B cell (primary cell): ENCODE measurements around the gene SHISA7. TPM values are rescaled to one million over a fixed set of nuclear protein-coding genes. Genes with fewer than 3 reads are reported as not detected.
"Not testable (repeated sequence)": the region's sequence is repeated elsewhere in the genome, so short reads cannot be mapped to it uniquely, and the experiment has no call there.

Experiments used
- ATAC-seq: fragments of 200-7000 bp; cut with Tn5 transposase; one replicate; pipeline ENCODE4 v1.10.0; 2021; ENCODE audit warnings: low read depth, mild to moderate bottlenecking, moderate number of reproducible peaks, moderate library complexity
- CTCF ChIA-PET: fragments of 350-600 bp; sonication (Branson Sonifier 250); formaldehyde crosslinking; loops from one replicate; lab custom pipeline; 2021; ENCODE audit warnings: antibody characterized with exemption, inconsistent platforms; lab: Charles Lee
- POLR2A ChIA-PET: fragments of 350-600 bp; sonication (Branson Sonifier 250); formaldehyde crosslinking; loops from one replicate; lab custom pipeline; 2021; ENCODE audit warnings: antibody characterized with exemption; lab: Charles Lee
- DNase-seq: peaks from one replicate; pipeline ENCODE4 v3.0.0; 2013
- H2AFZ ChIP-seq: 2 replicates; pipeline ENCODE4 v1.6.1; 2012; ENCODE audit warnings: mild to moderate bottlenecking, low read depth, low read length; ENCODE audit not compliant: insufficient read depth, poor library complexity, severe bottlenecking
- H3K27ac ChIP-seq, 2 donors: 1 replicate in 1 of 2; 2 replicates in 1 of 2; pipeline ENCODE4 v1.5.1; 2012 to 2013; ENCODE audit warnings: low read length in 2 of 2, mild to moderate bottlenecking in 2 of 2, moderate library complexity in 1 of 2
- H3K27me3 ChIP-seq, 4 experiments: fragments of 200-600 bp in 1 of 4; sonication (generic) in 1 of 4; replicated peaks in 1 of 4; 1 replicate in 2 of 4; 2 replicates in 2 of 4; pipeline versions ENCODE4 v1.6.1 to v1.7.0; 2013 to 2016; ENCODE audit warnings: low read length in 3 of 4, mild to moderate bottlenecking in 2 of 4, mixed read lengths in 1 of 4, moderate library complexity in 1 of 4; ENCODE audit not compliant: insufficient read depth in 4 of 4, control insufficient read depth in 3 of 4; ENCODE audit errors: control extremely low read depth in 1 of 4
- H3K36me3 ChIP-seq, 2 experiments: replicated peaks in 1 of 2; 1 replicate in 1 of 2; 2 replicates in 1 of 2; pipeline versions ENCODE4 v1.6.1 to v1.7.1; 2013; ENCODE audit warnings: low read length in 1 of 2; ENCODE audit not compliant: insufficient read depth in 2 of 2, control insufficient read depth in 1 of 2; ENCODE audit errors: control extremely low read depth in 1 of 2, extremely low read depth in 1 of 2
- H3K4me1 ChIP-seq, 2 donors: fragments of 200-600 bp in 1 of 2; sonication (generic) in 1 of 2; 1 replicate in 1 of 2; 2 replicates in 1 of 2; pipeline versions ENCODE4 v1.5.1 to v1.6.1; 2013 to 2017; ENCODE audit warnings: low read length in 2 of 2; ENCODE audit not compliant: control insufficient read depth in 2 of 2, insufficient read depth in 2 of 2
- H3K4me2 ChIP-seq: replicated peaks from 2 replicates; pipeline ENCODE3; 2012; ENCODE audit warnings: mild to moderate bottlenecking, low read depth, low read length; ENCODE audit not compliant: poor library complexity, severe bottlenecking
- H3K4me3 ChIP-seq, 5 experiments: fragments of 200-600 bp in 1 of 5; sonication (generic) in 1 of 5; 1 replicate in 3 of 5; 2 replicates in 2 of 5; pipeline versions ENCODE4 v1.5.1 to v1.7.0; 2011 to 2016; ENCODE audit warnings: low read length in 4 of 5, mild to moderate bottlenecking in 4 of 5, low read depth in 2 of 5, control low read depth in 1 of 5, moderate library complexity in 1 of 5; ENCODE audit not compliant: insufficient read depth in 1 of 5; ENCODE audit errors: control extremely low read depth in 1 of 5, extremely low read depth in 1 of 5
- H3K79me2 ChIP-seq: fragments of 200-600 bp; sonication (generic); one replicate; pipeline ENCODE4 v1.6.0; 2016; ENCODE audit warnings: low read length; ENCODE audit not compliant: control insufficient read depth, insufficient read depth
- H3K9ac ChIP-seq: fragments of 200-600 bp; sonication (generic); 2 replicates; pipeline ENCODE4 v1.6.1; 2017; ENCODE audit warnings: mild to moderate bottlenecking, low read length, moderate library complexity
- H3K9me3 ChIP-seq, 3 donors: one replicate each; pipeline versions ENCODE4 v1.6.1 to v1.7.1; 2013; ENCODE audit warnings: low read length in 2 of 3; ENCODE audit not compliant: control insufficient read depth in 2 of 3, insufficient read depth in 1 of 3; ENCODE audit errors: control extremely low read depth in 1 of 3
- H4K20me1 ChIP-seq: 2 replicates; pipeline ENCODE4 v1.6.0; 2012; ENCODE audit warnings: mild to moderate bottlenecking, low read length; ENCODE audit not compliant: insufficient read depth, control insufficient read depth, poor library complexity, severe bottlenecking
- H3K27ac Mint-ChIP-seq: one replicate; pipeline ENCODE4 v1.8.0; 2021; ENCODE audit warnings: mixed read lengths
- H3K27me3 Mint-ChIP-seq: one replicate; pipeline ENCODE4 v1.8.0; 2021; ENCODE audit warnings: mixed read lengths
- H3K4me1 Mint-ChIP-seq: one replicate; pipeline ENCODE4 v1.8.0; 2021; ENCODE audit warnings: mixed read lengths
- H3K4me3 Mint-ChIP-seq: one replicate; pipeline ENCODE4 v1.8.0; 2021; ENCODE audit warnings: mixed read lengths
- H3K9me3 Mint-ChIP-seq: one replicate; pipeline ENCODE4 v1.8.0; 2022; ENCODE audit warnings: mixed read lengths; ENCODE audit not compliant: insufficient read depth
- CTCF ChIP-seq: fragments of 200-600 bp; IDR thresholded peaks from one replicate; pipeline ENCODE4 v1.8.0; 2022; ENCODE audit warnings: antibody characterized with exemption, mild to moderate bottlenecking
- EZH2 ChIP-seq: IDR thresholded peaks from 2 replicates; pipeline ENCODE4 v1.6.1; 2012; ENCODE audit warnings: borderline replicate concordance, low read depth, mild to moderate bottlenecking, moderate library complexity, low read length; ENCODE audit not compliant: insufficient read depth, poor library complexity, severe bottlenecking
- WGBS: methylation state at CpG from one replicate; pipeline ENCODE4 v1.1.5; 2013; ENCODE audit warnings: missing lambda C conversion rate; ENCODE audit not compliant: insufficient coverage; 5-methylcytosine and 5-hydroxymethylcytosine counted together
- intact Hi-C: fragments of 100-400 bp; cut with micrococcal nuclease; formaldehyde crosslinking; loops from one replicate; pipeline ENCODE4 v1.10.0; 2022
- polyA plus RNA-seq: library from polyadenylated mRNA; depleted of rRNA; stranded (reverse); fragments of >200 nt; gene quantifications from 2 replicates; pipeline ENCODE4 v1.2.3, GENCODE V29; 2012
- total RNA-seq, 2 donors: library from RNA; stranded (reverse); fragments of 120-200 nt in 1 of 2; gene quantifications; 1 replicate in 1 of 2; 2 replicates in 1 of 2; pipeline versions ENCODE4 v1.2.3 to v1.2.4, GENCODE V29; 2013 to 2022

SHISA7 gene
- total and polyA plus RNA-seq, 2 donors (not counting 1 experiment from before 2014, with no cell fraction given) = 0.06 TPM; not detected in 1

GRCh38 chr19:55451163-55451964 lies 8.3 kb upstream of the SHISA7 start:
- H3K4me3 ChIP-seq = peak overlapping the region in 2 of 5 experiments; percentile 28 to 40
- TF ChIP-seq EZH2 (no peak), CTCF (no peak)

GRCh38 chr19:55449469-55449868 lies 6.4 kb upstream of the SHISA7 start:
- no peaks in the 10 kb centered on the region for H3K79me2 ChIP-seq
- H4K20me1 ChIP-seq = no peaks in the 10 kb centered on the region
- ChIA-PET POLR2A (no interaction called here), CTCF (no interaction called here)
- Mint-ChIP-seq H3K4me1 (peaks cover 13% of the 10 kb centered on the region), H3K9me3 (no peaks in the 10 kb centered on the region), H3K4me3 (no peak overlapping the region), H3K27ac (no peak overlapping the region), H3K27me3 (peaks cover 32% of the 10 kb centered on the region)
- ATAC-seq (no peak), DNase-seq (peak; percentile 27)
- H3K4me2 ChIP-seq = no peak overlapping the region
- intact Hi-C loops = no loop called here
- no peak overlapping the region for H3K4me3 ChIP-seq
- H2AFZ ChIP-seq = no peak overlapping the region
- peaks cover 0 to 52% (median 15%) of the 10 kb centered on the region in 4 experiments for H3K27me3 ChIP-seq
- 51% methylated on average over 16 of the region's 16 CpGs for WGBS
- no peaks in the 10 kb centered on the region for H3K36me3 ChIP-seq
- H3K27ac ChIP-seq = no peak overlapping the region
- peaks cover 0 to 15% (median 0%) of the 10 kb centered on the region in 3 donors for H3K9me3 ChIP-seq
- H3K4me1 ChIP-seq = peaks cover 15 to 19% of the 10 kb centered on the region in 2 donors
- no peak overlapping the region for H3K9ac ChIP-seq
- TF ChIP-seq CTCF (no peak), EZH2 (no peak)

More at GRCh38 chr19:55451163-55451964, 8.3 kb upstream of the SHISA7 start:
- Mint-ChIP-seq H3K4me1 (peaks cover 13% of the 10 kb centered on the region), H3K27ac (no peak overlapping the region), H3K4me3 (peak overlapping the region; percentile 66), H3K27me3 (peaks cover 19% of the 10 kb centered on the region), H3K9me3 (no peaks in the 10 kb centered on the region)
- H3K9me3 ChIP-seq = peaks cover 0 to 15% (median 0%) of the 10 kb centered on the region in 3 donors
- H3K36me3 ChIP-seq = peaks cover 0 to 2% of the 10 kb centered on the region in 2 experiments
- H3K79me2 ChIP-seq = no peaks in the 10 kb centered on the region
- ChIA-PET POLR2A (interaction anchor here (0.6 to 0.7 kb wide), 3 partner anchors 8 to 136 kb away, joined by 4 to 8 read pairs (median 5); no protein-coding TSS in a partner anchor), CTCF (interaction anchor here (1.2 kb wide), 1 partner anchor 198 kb away, joined by 6 read pairs; no protein-coding TSS in a partner anchor)
- ATAC-seq (peak; percentile 25), DNase-seq (peak; percentile 58)
- intact Hi-C loops = no loop called here
- peak overlapping the region; percentile 53 for H3K9ac ChIP-seq
- peak overlapping the region; percentile 51 for H2AFZ ChIP-seq
- no peak overlapping the region for H3K27ac ChIP-seq
- H3K4me2 ChIP-seq = peak overlapping the region; percentile 81
- H3K4me1 ChIP-seq = peaks cover 15 to 17% of the 10 kb centered on the region in 2 donors
- no peaks in the 10 kb centered on the region for H4K20me1 ChIP-seq
- peaks cover 0 to 37% (median 12%) of the 10 kb centered on the region in 4 experiments for H3K27me3 ChIP-seq
- 4% methylated on average over 71 of the region's 80 CpGs for WGBS

GRCh38 chr19:55448175-55448490 lies 5.0 kb upstream of the SHISA7 start:
- DNase-seq = not testable (repeated sequence)

More at GRCh38 chr19:55448175-55448490, 5.0 kb upstream of the SHISA7 start:
- H3K9me3 Mint-ChIP-seq, H4K20me1 ChIP-seq, H3K4me3 Mint-ChIP-seq, H3K4me2 ChIP-seq, H3K36me3 ChIP-seq, H3K27ac ChIP-seq, H3K79me2 ChIP-seq, intact Hi-C loops, H3K9ac ChIP-seq, H3K4me3 ChIP-seq, H3K27ac Mint-ChIP-seq, POLR2A ChIA-PET, ATAC-seq, H2AFZ ChIP-seq, CTCF ChIA-PET: not testable (repeated sequence)
- peaks cover 0 to 59% (median 22%) of the 10 kb centered on the region in 4 experiments for H3K27me3 ChIP-seq
- H3K27me3 Mint-ChIP-seq = peaks cover 36% of the 10 kb centered on the region
- 91% methylated on average over 5 of the region's 5 CpGs for WGBS
- peaks cover 15 to 21% of the 10 kb centered on the region in 2 donors for H3K4me1 ChIP-seq
- peaks cover 0 to 14% (median 0%) of the 10 kb centered on the region in 3 donors for H3K9me3 ChIP-seq
- H3K4me1 Mint-ChIP-seq = peaks cover 12% of the 10 kb centered on the region
